HepG2 (cell line): ENCODE data around the gene EPB41L5. TPM values are rescaled to one million over a fixed set of nuclear protein-coding genes. Genes with fewer than 3 reads are reported as not detected.
A peak's percentile ranks its signal among the peaks of the same experiment; 100 is the strongest.

ENCODE experiments used
- ELF3 ChIP-seq: IDR thresholded peaks from 2 replicates; pipeline ENCODE4 v1.6.1; 2016; ENCODE audit warnings: missing genetic modification reagents, missing compliant biosample characterization
- FOXA3 ChIP-seq: IDR thresholded peaks from 2 replicates; pipeline ENCODE4 v1.6.1; 2016; ENCODE audit warnings: missing genetic modification reagents, missing compliant biosample characterization
- KLF15 ChIP-seq: sonication (generic); formaldehyde crosslinking; IDR thresholded peaks from 2 replicates; pipeline ENCODE4 v1.8.1; 2023; ENCODE audit warnings: borderline replicate concordance, mild to moderate bottlenecking, inconsistent platforms, missing genetic modification reagents, mixed read lengths
- SOX13 ChIP-seq, 3 experiments: fragments of 450-650 bp in 1 of 3; sonication (generic) in 1 of 3; formaldehyde crosslinking in 1 of 3; IDR thresholded peaks in 2 of 3; conservative IDR thresholded peaks in 1 of 3; 2 replicates each; pipeline versions ENCODE4 v1.5.0 to v1.6.1; 2016 to 2020; ENCODE audit warnings: antibody characterized with exemption in 1 of 3, mild to moderate bottlenecking in 1 of 3, missing compliant biosample characterization in 1 of 3, missing genetic modification reagents in 1 of 3, moderate library complexity in 1 of 3
- SRY ChIP-seq: sonication (generic); formaldehyde crosslinking; IDR thresholded peaks from 2 replicates; pipeline ENCODE4 v1.8.0; 2022; ENCODE audit warnings: mild to moderate bottlenecking, missing genetic modification reagents
- ZNF180 ChIP-seq: sonication (generic); formaldehyde crosslinking; IDR thresholded peaks from 2 replicates; pipeline ENCODE4 v1.4.0; 2020; ENCODE audit warnings: low read depth, missing genetic modification reagents, borderline replicate concordance
- ZNF775 ChIP-seq: sonication (generic); formaldehyde crosslinking; IDR thresholded peaks from 2 replicates; pipeline ENCODE4 v1.4.0; 2020; ENCODE audit warnings: missing genetic modification reagents, mild to moderate bottlenecking, moderate library complexity, borderline replicate concordance
- polyA plus RNA-seq, 8 experiments: library from polyadenylated mRNA; depleted of rRNA in 3 of 8; stranded (reverse) in 7 of 8; unstranded in 1 of 8; fragments of >200 nt; fragmentation: Illumina TruSeq in 4 of 8; extraction: Trizol in 4 of 8; gene quantifications; 2 replicates each; pipeline versions ENCODE4 v1.2.1 to v1.2.3, GENCODE V29; 2011 to 2016; ENCODE audit warnings: low read depth in 4 of 8, missing spikeins in 1 of 8, mixed read lengths in 1 of 8; ENCODE audit not compliant: insufficient read depth in 1 of 8
- total RNA-seq, 5 experiments: library from RNA; depleted of rRNA; stranded (reverse); fragments of >200 nt; fragmentation: Illumina TruSeq; extraction: Trizol; gene quantifications; 2 replicates each; pipeline ENCODE4 v1.2.3, GENCODE V29; 2016; ENCODE audit warnings: low read depth in 1 of 5
- TF ChIP-seq, protein P1 (sequence below): sonication (generic); formaldehyde crosslinking; IDR thresholded peaks from 2 replicates; pipeline ENCODE4 v1.9.0; 2021; ENCODE audit warnings: missing genetic modification reagents, borderline replicate concordance
- TF ChIP-seq, protein P2 (sequence below): sonication (generic); formaldehyde crosslinking; IDR thresholded peaks from 2 replicates; pipeline ENCODE4 v1.9.0; 2021; ENCODE audit warnings: missing genetic modification reagents, borderline replicate concordance
- TF ChIP-seq, protein P3 (sequence below): sonication (generic); formaldehyde crosslinking; IDR thresholded peaks from 2 replicates; pipeline ENCODE4 v1.5.1; 2020; ENCODE audit warnings: missing genetic modification reagents, mild to moderate bottlenecking, borderline replicate concordance
- TF ChIP-seq, protein P4 (sequence below): sonication (generic); formaldehyde crosslinking; IDR thresholded peaks from 2 replicates; pipeline ENCODE4 v1.4.0; 2020; ENCODE audit warnings: missing genetic modification reagents
- TF ChIP-seq, protein P5 (sequence below): sonication (generic); formaldehyde crosslinking; IDR thresholded peaks from 2 replicates; pipeline ENCODE4 v1.5.0; 2020; ENCODE audit warnings: mild to moderate bottlenecking, missing genetic modification reagents

Gene EPB41L5
- total and polyA plus RNA-seq, 2 of the 13 experiments (the other 11 are each of a cell fraction or from before 2014, with no cell fraction given): 40.5 to 47.5 TPM

DNA sequence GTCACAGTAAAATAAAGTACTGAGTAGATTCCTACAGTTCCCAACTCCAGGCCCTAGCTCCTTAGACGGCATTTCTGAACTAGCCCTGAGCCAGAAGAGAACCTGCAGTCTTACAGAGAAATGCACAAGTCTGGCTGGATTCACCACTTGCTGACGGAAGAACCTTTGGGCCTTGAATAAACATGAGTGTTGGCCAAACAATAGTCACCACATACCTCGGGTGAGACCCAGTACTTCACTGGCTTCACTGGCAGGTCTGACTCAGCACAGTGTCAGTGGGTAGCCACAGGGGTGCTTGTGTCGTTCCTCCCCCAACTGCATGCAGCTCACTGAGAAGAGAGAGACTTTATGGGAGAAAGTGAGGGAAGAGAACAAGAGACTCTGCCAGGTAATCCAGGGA, 121.4 kb downstream of the EPB41L5 start (continued):
- TF ChIP-seq, protein P1, sequence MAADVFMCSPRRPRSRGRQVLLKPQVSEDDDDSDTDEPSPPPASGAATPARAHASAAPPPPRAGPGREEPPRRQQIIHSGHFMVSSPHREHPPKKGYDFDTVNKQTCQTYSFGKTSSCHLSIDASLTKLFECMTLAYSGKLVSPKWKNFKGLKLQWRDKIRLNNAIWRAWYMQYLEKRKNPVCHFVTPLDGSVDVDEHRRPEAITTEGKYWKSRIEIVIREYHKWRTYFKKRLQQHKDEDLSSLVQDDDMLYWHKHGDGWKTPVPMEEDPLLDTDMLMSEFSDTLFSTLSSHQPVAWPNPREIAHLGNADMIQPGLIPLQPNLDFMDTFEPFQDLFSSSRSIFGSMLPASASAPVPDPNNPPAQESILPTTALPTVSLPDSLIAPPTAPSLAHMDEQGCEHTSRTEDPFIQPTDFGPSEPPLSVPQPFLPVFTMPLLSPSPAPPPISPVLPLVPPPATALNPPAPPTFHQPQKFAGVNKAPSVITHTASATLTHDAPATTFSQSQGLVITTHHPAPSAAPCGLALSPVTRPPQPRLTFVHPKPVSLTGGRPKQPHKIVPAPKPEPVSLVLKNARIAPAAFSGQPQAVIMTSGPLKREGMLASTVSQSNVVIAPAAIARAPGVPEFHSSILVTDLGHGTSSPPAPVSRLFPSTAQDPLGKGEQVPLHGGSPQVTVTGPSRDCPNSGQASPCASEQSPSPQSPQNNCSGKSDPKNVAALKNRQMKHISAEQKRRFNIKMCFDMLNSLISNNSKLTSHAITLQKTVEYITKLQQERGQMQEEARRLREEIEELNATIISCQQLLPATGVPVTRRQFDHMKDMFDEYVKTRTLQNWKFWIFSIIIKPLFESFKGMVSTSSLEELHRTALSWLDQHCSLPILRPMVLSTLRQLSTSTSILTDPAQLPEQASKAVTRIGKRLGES (CRISPR knock-in tag): no peak
- TF ChIP-seq, protein P2, sequence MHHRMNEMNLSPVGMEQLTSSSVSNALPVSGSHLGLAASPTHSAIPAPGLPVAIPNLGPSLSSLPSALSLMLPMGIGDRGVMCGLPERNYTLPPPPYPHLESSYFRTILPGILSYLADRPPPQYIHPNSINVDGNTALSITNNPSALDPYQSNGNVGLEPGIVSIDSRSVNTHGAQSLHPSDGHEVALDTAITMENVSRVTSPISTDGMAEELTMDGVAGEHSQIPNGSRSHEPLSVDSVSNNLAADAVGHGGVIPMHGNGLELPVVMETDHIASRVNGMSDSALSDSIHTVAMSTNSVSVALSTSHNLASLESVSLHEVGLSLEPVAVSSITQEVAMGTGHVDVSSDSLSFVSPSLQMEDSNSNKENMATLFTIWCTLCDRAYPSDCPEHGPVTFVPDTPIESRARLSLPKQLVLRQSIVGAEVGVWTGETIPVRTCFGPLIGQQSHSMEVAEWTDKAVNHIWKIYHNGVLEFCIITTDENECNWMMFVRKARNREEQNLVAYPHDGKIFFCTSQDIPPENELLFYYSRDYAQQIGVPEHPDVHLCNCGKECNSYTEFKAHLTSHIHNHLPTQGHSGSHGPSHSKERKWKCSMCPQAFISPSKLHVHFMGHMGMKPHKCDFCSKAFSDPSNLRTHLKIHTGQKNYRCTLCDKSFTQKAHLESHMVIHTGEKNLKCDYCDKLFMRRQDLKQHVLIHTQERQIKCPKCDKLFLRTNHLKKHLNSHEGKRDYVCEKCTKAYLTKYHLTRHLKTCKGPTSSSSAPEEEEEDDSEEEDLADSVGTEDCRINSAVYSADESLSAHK (CRISPR knock-in tag): no peak
- TF ChIP-seq ZNF775 (CRISPR knock-in tag) (no peak), ZNF180 (no peak), KLF15 (no peak), SOX13 (IDR thresholded peaks at IDR 0.05) (peak; percentile 67; the same call in 1 of the 2 replicates), SOX13 (CRISPR knock-in tag; conservative IDR thresholded peaks at IDR 0.05 in 1 of 2, IDR thresholded peaks at IDR 0.05 in 1 of 2) (peak in 1 of 2 experiments; percentile 66; a peak in 1 of 4 replicates), FOXA3 (CRISPR knock-in tag) (peak; percentile 47), SRY (no peak), ELF3 (CRISPR knock-in tag) (no peak)
- TF ChIP-seq, protein P3, sequence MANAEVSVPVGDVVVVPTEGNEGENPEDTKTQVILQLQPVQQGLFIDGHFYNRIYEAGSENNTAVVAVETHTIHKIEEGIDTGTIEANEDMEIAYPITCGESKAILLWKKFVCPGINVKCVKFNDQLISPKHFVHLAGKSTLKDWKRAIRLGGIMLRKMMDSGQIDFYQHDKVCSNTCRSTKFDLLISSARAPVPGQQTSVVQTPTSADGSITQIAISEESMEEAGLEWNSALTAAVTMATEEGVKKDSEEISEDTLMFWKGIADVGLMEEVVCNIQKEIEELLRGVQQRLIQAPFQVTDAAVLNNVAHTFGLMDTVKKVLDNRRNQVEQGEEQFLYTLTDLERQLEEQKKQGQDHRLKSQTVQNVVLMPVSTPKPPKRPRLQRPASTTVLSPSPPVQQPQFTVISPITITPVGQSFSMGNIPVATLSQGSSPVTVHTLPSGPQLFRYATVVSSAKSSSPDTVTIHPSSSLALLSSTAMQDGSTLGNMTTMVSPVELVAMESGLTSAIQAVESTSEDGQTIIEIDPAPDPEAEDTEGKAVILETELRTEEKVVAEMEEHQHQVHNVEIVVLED (CRISPR knock-in tag): no peak
- TF ChIP-seq, protein P4, sequence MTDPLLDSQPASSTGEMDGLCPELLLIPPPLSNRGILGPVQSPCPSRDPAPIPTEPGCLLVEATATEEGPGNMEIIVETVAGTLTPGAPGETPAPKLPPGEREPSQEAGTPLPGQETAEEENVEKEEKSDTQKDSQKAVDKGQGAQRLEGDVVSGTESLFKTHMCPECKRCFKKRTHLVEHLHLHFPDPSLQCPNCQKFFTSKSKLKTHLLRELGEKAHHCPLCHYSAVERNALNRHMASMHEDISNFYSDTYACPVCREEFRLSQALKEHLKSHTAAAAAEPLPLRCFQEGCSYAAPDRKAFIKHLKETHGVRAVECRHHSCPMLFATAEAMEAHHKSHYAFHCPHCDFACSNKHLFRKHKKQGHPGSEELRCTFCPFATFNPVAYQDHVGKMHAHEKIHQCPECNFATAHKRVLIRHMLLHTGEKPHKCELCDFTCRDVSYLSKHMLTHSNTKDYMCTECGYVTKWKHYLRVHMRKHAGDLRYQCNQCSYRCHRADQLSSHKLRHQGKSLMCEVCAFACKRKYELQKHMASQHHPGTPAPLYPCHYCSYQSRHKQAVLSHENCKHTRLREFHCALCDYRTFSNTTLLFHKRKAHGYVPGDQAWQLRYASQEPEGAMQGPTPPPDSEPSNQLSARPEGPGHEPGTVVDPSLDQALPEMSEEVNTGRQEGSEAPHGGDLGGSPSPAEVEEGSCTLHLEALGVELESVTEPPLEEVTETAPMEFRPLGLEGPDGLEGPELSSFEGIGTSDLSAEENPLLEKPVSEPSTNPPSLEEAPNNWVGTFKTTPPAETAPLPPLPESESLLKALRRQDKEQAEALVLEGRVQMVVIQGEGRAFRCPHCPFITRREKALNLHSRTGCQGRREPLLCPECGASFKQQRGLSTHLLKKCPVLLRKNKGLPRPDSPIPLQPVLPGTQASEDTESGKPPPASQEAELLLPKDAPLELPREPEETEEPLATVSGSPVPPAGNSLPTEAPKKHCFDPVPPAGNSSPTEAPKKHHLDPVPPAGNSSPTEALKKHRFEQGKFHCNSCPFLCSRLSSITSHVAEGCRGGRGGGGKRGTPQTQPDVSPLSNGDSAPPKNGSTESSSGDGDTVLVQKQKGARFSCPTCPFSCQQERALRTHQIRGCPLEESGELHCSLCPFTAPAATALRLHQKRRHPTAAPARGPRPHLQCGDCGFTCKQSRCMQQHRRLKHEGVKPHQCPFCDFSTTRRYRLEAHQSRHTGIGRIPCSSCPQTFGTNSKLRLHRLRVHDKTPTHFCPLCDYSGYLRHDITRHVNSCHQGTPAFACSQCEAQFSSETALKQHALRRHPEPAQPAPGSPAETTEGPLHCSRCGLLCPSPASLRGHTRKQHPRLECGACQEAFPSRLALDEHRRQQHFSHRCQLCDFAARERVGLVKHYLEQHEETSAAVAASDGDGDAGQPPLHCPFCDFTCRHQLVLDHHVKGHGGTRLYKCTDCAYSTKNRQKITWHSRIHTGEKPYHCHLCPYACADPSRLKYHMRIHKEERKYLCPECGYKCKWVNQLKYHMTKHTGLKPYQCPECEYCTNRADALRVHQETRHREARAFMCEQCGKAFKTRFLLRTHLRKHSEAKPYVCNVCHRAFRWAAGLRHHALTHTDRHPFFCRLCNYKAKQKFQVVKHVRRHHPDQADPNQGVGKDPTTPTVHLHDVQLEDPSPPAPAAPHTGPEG (CRISPR knock-in tag): no peak
- TF ChIP-seq, protein P5, sequence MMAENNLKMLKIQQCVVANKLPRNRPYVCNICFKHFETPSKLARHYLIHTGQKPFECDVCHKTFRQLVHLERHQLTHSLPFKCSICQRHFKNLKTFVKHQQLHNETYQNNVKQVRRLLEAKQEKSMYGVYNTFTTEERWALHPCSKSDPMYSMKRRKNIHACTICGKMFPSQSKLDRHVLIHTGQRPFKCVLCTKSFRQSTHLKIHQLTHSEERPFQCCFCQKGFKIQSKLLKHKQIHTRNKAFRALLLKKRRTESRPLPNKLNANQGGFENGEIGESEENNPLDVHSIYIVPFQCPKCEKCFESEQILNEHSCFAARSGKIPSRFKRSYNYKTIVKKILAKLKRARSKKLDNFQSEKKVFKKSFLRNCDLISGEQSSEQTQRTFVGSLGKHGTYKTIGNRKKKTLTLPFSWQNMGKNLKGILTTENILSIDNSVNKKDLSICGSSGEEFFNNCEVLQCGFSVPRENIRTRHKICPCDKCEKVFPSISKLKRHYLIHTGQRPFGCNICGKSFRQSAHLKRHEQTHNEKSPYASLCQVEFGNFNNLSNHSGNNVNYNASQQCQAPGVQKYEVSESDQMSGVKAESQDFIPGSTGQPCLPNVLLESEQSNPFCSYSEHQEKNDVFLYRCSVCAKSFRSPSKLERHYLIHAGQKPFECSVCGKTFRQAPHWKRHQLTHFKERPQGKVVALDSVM (CRISPR knock-in tag): no peak
